ENCODE data around the gene SH3PXD2A.

DNA sequence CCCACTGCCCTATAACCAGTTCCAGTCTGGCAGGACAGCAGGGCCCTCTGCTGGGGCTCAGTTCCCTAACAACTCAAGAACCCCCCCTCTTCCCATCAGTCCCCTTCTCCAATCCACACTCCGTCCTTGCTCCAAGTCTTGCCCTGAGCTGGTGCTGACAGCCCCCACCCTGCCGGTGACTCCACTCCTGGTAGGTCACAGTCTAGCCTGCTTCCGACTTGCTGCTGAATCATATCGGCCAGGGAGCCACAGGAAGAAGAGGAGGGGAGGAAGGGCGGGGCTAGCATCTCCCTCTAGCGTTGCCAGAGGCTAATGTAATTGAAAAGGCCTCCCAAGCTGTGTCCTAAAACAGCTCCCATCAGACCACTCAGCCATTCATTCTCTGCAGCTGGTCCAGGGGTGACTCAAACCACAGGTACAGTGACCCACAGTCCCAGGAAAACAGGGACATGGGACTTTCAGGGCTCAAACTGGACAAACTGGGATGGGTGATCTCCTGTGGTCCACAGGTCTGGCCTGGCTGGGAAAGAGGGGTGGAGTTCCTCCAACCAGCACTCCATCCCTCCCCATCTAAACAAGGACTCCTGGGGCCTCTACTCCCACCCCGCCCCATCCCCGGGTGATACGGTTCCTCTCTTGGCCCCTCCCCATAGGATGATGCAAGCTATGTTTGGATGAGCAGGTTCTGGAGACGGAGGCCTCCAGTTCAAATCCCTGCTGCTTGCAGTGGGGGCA lies 158.8 kb downstream of the SH3PXD2A start:
- TF ChIP-seq, protein P1, sequence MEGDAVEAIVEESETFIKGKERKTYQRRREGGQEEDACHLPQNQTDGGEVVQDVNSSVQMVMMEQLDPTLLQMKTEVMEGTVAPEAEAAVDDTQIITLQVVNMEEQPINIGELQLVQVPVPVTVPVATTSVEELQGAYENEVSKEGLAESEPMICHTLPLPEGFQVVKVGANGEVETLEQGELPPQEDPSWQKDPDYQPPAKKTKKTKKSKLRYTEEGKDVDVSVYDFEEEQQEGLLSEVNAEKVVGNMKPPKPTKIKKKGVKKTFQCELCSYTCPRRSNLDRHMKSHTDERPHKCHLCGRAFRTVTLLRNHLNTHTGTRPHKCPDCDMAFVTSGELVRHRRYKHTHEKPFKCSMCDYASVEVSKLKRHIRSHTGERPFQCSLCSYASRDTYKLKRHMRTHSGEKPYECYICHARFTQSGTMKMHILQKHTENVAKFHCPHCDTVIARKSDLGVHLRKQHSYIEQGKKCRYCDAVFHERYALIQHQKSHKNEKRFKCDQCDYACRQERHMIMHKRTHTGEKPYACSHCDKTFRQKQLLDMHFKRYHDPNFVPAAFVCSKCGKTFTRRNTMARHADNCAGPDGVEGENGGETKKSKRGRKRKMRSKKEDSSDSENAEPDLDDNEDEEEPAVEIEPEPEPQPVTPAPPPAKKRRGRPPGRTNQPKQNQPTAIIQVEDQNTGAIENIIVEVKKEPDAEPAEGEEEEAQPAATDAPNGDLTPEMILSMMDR (IDR thresholded peaks at IDR 0.05), result no peak
- no peak for TF ChIP-seq POLR2AphosphoS5 (IDR thresholded peaks at IDR 0.05)
